GM21825 (cell line): Measurements from ENCODE around the gene DEGS2.

Experiments used
- ATAC-seq: cut with Tn5 transposase; IDR thresholded peaks from one replicate; pipeline ENCODE4 v1.9.1; 2021; ENCODE audit warnings: mild to moderate bottlenecking, moderate library complexity; ENCODE audit not compliant: unreplicated experiment

Gene DEGS2

GRCh38 chr14:100096656-100097055, 62.8 kb downstream of the DEGS2 start:
- ATAC-seq: no peak
